HG03064 (cell line): ENCODE results near the gene HECTD1.
"Not testable (repeated sequence)": the region's sequence is repeated elsewhere in the genome, so short reads cannot be mapped to it uniquely, and the experiment has no call there.

Experiments
- ATAC-seq: cut with Tn5 transposase; IDR thresholded peaks from one replicate; pipeline ENCODE4 v1.9.1; 2021; ENCODE audit warnings: low read depth; ENCODE audit not compliant: unreplicated experiment

Gene HECTD1

GRCh38 chr14:31057701-31058364 lies 149.8 kb downstream of the HECTD1 start:
- no peak for ATAC-seq

GRCh38 chr14:31057035-31057434 lies 150.6 kb downstream of the HECTD1 start:
- ATAC-seq: no peak

GRCh38 chr14:31052905-31053586 lies 154.5 kb downstream of the HECTD1 start:
- ATAC-seq: not testable (repeated sequence)

- ATAC-seq: no peak
Observed at GRCh38 chr14:31051511-31051910, 156.1 kb downstream of the HECTD1 start.

- ATAC-seq: no peak
Observed at GRCh38 chr14:31051023-31051422, 156.6 kb downstream of the HECTD1 start.
